Prostate gland (tissue), 2 donors: ENCODE data around the gene HS6ST3. TPM values are rescaled to one million over a fixed set of nuclear protein-coding genes. Genes with fewer than 3 reads are reported as not detected.
A peak's percentile ranks its signal among the peaks of the same experiment; 100 is the strongest.

Source experiments
- DNase-seq: peaks from one replicate; pipeline ENCODE4 v3.0.0-alpha.2; 2019; ENCODE audit warnings: low spot score
- H3K27ac ChIP-seq, 2 donors: fragments of 200-600 bp; sonication (generic); 2 replicates each; pipeline ENCODE4 v1.5.1; 2017 to 2019
- H3K27me3 ChIP-seq: fragments of 200-600 bp; sonication (generic); replicated peaks from 2 replicates; pipeline ENCODE4 v1.5.1; 2019; ENCODE audit not compliant: insufficient read depth
- H3K36me3 ChIP-seq, 2 donors: fragments of 200-600 bp; sonication (generic); 1 replicate in 1 of 2; 2 replicates in 1 of 2; pipeline versions ENCODE4 v1.5.1 to v1.8.1; 2017 to 2019
- H3K4me1 ChIP-seq: fragments of 200-600 bp; sonication (generic); replicated peaks from 2 replicates; pipeline ENCODE4 v1.5.1; 2019
- H3K4me3 ChIP-seq, 2 donors: fragments of 200-600 bp; sonication (generic); 2 replicates each; pipeline ENCODE4 v1.5.1; 2017 to 2019
- H3K9me3 ChIP-seq: fragments of 200-600 bp; sonication (generic); 2 replicates; pipeline ENCODE4 v1.5.1; 2017
- POLR2A ChIP-seq: fragments of 450-650 bp; IDR thresholded peaks from one replicate; pipeline ENCODE4 v1.6.1; 2016; ENCODE audit warnings: antibody characterized with exemption, mild to moderate bottlenecking
- POLR2AphosphoS5 ChIP-seq: sonication (generic); formaldehyde crosslinking; IDR thresholded peaks from one replicate; pipeline ENCODE4 v1.6.1; 2017; ENCODE audit warnings: antibody characterized with exemption
- WGBS: methylation state at CpG from one replicate; pipeline ENCODE4 v1.1.5; 2018; 5-methylcytosine and 5-hydroxymethylcytosine counted together
- intact Hi-C: fragments of 100-400 bp; cut with DNase I; formaldehyde crosslinking; loops from one replicate; pipeline ENCODE4 v1.14.2; 2022
- total RNA-seq, 2 donors: library from RNA; depleted of rRNA; stranded (reverse); fragments of >200 nt; gene quantifications; one replicate each; pipeline ENCODE4 v1.1.0, GENCODE V29; 2016
- TF ChIP-seq, protein P1 (sequence below), 4 experiments: fragments of 200-600 bp in 2 of 4; fragments of 450-650 bp in 2 of 4; sonication (generic) in 2 of 4; IDR thresholded peaks; 1 replicate in 3 of 4; 2 replicates in 1 of 4; pipeline ENCODE4 v1.5.1; 2016 to 2019; ENCODE audit warnings: antibody characterized with exemption in 4 of 4, mild to moderate bottlenecking in 2 of 4, moderate library complexity in 2 of 4

Gene HS6ST3
- total RNA-seq, 2 donors from 2014 or later = 0.97 to 1.0 TPM

- Histone ChIP-seq H3K27me3 (no peaks in the 10 kb centered on the region), H3K4me1 (no peaks in the 10 kb centered on the region), H3K4me3 (no peak overlapping the region), H3K9me3 (no peaks in the 10 kb centered on the region), H3K27ac (no peak overlapping the region), H3K36me3 (no peaks in the 10 kb centered on the region)
- WGBS = 53% methylated on average over 4 of the region's 4 CpGs
- intact Hi-C loops = no loop called here
- DNase-seq = no peak
- TF ChIP-seq POLR2AphosphoS5 (no peak), POLR2A (no peak)
- TF ChIP-seq, protein P1, sequence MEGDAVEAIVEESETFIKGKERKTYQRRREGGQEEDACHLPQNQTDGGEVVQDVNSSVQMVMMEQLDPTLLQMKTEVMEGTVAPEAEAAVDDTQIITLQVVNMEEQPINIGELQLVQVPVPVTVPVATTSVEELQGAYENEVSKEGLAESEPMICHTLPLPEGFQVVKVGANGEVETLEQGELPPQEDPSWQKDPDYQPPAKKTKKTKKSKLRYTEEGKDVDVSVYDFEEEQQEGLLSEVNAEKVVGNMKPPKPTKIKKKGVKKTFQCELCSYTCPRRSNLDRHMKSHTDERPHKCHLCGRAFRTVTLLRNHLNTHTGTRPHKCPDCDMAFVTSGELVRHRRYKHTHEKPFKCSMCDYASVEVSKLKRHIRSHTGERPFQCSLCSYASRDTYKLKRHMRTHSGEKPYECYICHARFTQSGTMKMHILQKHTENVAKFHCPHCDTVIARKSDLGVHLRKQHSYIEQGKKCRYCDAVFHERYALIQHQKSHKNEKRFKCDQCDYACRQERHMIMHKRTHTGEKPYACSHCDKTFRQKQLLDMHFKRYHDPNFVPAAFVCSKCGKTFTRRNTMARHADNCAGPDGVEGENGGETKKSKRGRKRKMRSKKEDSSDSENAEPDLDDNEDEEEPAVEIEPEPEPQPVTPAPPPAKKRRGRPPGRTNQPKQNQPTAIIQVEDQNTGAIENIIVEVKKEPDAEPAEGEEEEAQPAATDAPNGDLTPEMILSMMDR (IDR thresholded peaks at IDR 0.05) = no peak
Observed at GRCh38 chr13:96218475-96218874, 128.6 kb downstream of the HS6ST3 start.

DNA sequence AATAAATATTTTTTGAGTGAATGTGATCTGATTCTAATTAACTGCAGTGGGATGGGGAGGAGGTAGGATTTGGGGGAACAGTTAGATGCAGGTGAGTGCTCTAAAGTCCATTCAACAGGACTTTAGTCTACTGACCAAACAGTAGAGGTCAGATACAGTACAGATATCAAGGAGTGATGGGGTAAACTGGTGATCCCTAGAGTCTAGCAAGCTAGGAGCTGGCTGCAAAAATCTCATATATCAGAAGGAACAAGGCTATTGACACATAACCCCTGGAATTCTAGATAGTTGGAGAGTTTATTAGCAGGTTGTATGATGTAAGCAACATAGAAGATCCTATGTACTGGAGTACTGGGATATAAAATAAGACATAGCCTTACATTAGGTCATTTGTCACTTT, 131.6 kb downstream of the HS6ST3 start:
- Histone ChIP-seq H3K4me3 (no peak overlapping the region), H3K27ac (no peak overlapping the region), H3K9me3 (no peaks in the 10 kb centered on the region), H3K36me3 (no peaks in the 10 kb centered on the region), H3K27me3 (no peaks in the 10 kb centered on the region), H3K4me1 (no peaks in the 10 kb centered on the region)
- no peak for DNase-seq
- TF ChIP-seq, protein P1 (IDR thresholded peaks at IDR 0.05) = no peak
- TF ChIP-seq POLR2AphosphoS5 = no peak
- intact Hi-C loops = no loop called here

DNA sequence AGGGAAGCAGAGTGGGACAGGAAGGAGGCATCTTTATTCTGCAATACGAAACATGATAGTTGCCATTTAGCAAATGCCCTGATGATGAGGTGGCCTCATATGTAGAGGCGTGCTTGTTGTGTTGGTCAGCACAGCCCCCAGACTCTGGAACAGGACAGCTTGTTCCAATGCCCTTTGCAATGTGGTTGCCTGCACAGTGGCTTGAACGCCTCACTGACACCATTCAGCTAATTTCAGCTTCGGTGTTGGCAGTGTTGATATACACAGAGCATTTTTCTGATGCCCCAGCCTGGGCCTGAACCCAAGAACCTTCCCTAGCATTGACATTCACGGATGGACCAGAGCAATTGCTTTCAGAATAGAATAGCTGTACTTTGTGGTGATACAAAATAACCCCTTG, 133.3 kb downstream of the HS6ST3 start:
- Histone ChIP-seq H3K4me1 (no peaks in the 10 kb centered on the region), H3K4me3 (no peak overlapping the region), H3K27ac (no peak overlapping the region), H3K9me3 (no peaks in the 10 kb centered on the region), H3K27me3 (no peaks in the 10 kb centered on the region), H3K36me3 (no peaks in the 10 kb centered on the region)
- 80% methylated on average over 5 of the region's 5 CpGs for WGBS
- intact Hi-C loops = no loop called here
- TF ChIP-seq POLR2AphosphoS5 (no peak), POLR2A (no peak)
- TF ChIP-seq, protein P1 (IDR thresholded peaks at IDR 0.05) = no peak
- DNase-seq = no peak

DNA sequence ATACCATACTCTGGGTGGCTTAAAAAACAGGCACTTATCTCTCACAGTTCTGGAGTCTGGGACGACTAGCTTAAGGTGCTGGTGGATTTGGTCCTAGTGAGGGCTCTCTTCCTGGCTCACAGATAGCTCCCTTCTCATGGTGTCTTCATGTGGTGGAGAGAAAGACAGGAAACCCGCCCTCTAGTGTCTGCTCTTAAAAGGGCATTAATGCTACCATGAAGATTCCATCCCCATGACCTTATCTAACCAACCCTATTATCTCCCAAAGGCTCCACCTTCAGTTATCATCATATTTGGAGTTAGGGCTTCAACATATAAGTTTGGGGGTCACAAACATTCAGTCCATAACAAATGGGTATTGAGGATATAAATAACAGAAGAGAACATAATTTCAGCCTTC, 139.4 kb downstream of the HS6ST3 start:
- DNase-seq = peak; percentile 5
- H3K36me3 ChIP-seq = no peaks in the 10 kb centered on the region
- H3K9me3 ChIP-seq = no peaks in the 10 kb centered on the region
- WGBS = 41% methylated on average over 2 of the region's 2 CpGs
- no peak for TF ChIP-seq POLR2A
- TF ChIP-seq, protein P1 (IDR thresholded peaks at IDR 0.05) = peak in 2 of 4 experiments; percentile 27 to 33
- H3K4me1 ChIP-seq = no peaks in the 10 kb centered on the region
- H3K27ac ChIP-seq = no peak overlapping the region
- H3K27me3 ChIP-seq = no peaks in the 10 kb centered on the region
- no peak overlapping the region for H3K4me3 ChIP-seq
- intact Hi-C loops = no loop called here

DNA sequence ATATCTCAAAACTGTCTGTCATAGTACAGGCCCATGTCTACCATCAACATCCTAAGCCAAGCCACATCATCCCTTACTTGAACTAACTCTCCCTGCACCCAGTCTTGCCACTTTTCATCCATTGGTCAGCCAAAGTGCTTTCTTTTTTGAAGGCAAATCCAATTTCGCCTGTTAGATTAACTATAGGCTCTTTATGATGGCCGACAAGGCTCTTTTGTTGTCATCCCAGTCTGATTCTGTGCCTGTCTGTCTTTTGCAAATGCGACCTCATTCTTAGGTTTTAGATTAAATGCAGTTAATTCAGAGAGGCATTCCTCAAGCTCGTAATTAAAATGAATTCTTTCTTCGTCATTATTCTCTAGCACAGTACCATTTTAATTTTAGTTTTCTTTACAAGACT, 148.3 kb downstream of the HS6ST3 start:
- H3K4me1 ChIP-seq = no peaks in the 10 kb centered on the region
- TF ChIP-seq POLR2A (no peak), POLR2AphosphoS5 (no peak)
- TF ChIP-seq, protein P1 (IDR thresholded peaks at IDR 0.05) = no peak
- H3K36me3 ChIP-seq = no peaks in the 10 kb centered on the region
- no peak overlapping the region for H3K27ac ChIP-seq
- no peaks in the 10 kb centered on the region for H3K9me3 ChIP-seq
- no peaks in the 10 kb centered on the region for H3K27me3 ChIP-seq
- no peak overlapping the region for H3K4me3 ChIP-seq
- intact Hi-C loops = no loop called here
- DNase-seq = no peak
- 80% methylated on average over 5 of the region's 5 CpGs for WGBS
